Erythroblast (primary cell): ENCODE data around the gene PRSS53.

Experiments used
- DNase-seq, 2 experiments: peaks; one replicate each; lab custom pipeline; 2025; lab: John Stamatoyannopoulos, UW
- GATA1 ChIP-seq: IDR thresholded peaks from 2 replicates; pipeline ENCODE4 v1.6.1; 2011; ENCODE audit warnings: low read depth, mild to moderate bottlenecking, control low read depth, low read length, moderate library complexity
- POLR2A ChIP-seq: IDR thresholded peaks from 2 replicates; pipeline ENCODE4 v1.6.1; 2011; ENCODE audit warnings: mild to moderate bottlenecking, low read length

PRSS53 gene

DNA sequence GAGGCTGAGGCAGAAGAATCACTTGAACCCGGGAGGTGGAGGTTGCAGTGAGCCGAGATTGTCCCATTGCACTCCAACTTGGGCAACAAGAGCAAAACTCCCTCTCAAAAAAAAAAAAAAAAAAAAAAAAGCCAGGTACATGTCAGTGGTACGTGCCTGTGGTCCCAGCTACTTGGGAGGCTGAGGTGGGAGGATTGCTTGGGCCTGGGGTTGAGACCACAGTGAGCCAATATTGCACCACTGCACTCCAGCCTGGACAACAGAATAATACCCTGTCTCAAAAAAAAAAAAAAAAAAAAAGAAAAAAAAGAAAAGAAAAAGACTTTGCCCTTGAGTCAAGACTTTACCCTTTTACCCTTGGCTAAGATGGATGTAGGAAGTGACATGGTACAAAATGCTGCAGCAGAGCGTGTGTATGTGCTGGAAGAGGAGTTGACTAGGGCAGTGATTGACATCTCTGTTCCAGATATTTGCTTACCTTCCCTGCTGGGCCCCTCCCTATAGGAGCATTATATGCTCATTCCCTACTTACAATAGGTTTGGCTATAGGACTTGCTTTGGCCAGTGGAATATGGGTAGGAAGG is 44.8 kb downstream of the PRSS53 start:
- DNase-seq: no peak
- TF ChIP-seq GATA1: no peak
- no peak for TF ChIP-seq POLR2A

DNA sequence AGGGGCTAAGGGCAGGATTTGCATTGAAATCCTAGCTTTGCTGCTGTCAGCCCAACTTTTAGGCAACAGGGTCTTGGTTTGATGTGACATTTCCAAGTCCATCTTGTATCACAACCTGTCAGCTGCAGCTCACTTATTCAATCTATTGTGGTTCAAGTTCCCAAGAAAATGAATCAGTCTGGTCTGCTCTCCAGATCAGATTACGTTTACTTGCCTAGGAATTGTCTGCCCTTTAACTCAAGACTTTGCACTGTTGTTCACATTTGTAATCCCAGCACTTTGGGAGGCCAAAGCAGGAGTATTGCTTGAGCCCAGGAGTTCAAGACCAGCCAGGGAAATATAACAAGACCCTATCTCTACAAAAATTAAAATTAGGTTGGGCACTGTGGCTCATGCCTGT is 45.4 kb downstream of the PRSS53 start:
- DNase-seq: no peak
- no peak for TF ChIP-seq GATA1
- no peak for TF ChIP-seq POLR2A

DNA sequence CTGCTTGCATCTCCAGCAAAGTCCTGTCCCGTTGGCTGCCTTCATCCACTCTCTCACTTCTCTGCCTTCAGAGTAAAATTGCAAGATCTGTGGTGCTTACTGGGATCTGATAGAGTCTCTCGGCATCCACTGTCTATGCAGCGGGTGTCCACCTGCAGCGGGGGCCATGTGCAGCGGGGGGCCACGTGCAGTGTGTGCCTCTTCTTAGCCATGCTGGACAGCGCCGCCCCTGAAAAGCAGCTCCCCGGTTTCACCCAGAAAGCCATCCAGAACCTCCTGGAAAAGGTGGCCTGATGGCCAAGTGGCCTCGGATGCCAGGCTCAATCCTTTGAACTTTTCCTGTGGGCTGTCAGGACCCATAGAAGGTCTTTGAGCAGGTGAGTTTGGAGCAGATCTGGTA is 45.9 kb downstream of the PRSS53 start:
- no peak for DNase-seq
- TF ChIP-seq POLR2A (no peak), GATA1 (no peak)

DNA sequence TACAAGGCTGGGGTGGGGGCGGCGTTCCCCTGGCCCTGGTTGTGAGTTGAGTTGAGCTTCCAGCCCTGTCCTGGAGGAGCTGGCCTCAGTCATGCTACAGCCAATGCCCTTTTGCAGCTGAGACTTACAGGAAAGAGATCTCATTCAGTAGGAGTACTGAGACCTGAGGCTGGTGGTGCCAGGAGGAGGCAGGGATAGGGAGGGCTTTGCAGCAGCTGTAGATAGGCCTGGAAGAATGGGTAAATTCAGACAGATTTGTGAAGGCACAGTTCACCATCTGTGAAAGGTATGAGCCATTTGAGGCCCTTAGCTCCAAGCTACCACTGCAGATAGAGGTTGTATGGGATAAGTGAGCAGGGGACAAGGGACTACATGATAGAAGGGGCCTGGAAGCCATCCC is 49.8 kb downstream of the PRSS53 start:
- no peak for DNase-seq
- TF ChIP-seq GATA1 (no peak), POLR2A (no peak)

DNA sequence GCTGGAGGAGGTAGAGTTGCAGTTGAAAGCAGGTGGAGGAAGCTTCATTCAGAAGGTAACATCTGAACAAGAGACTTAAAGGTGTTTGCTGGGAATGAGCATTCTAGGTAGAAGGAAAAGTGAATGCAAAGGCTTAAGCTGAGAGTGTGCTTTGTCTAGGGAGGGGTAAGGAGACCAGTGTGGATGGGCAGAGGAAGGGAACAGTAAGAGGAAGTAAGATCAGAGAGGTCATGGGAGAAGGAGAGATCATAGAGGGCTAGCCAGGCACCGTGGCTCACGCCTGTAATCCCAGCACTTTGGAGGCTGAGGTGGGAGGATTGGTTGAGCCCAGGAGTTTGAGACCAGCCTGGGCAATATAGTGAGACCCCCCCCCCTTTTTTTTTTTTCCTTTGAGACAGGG is 52.1 kb downstream of the PRSS53 start:
- TF ChIP-seq GATA1 (no peak), POLR2A (no peak)
- DNase-seq: no peak

DNA sequence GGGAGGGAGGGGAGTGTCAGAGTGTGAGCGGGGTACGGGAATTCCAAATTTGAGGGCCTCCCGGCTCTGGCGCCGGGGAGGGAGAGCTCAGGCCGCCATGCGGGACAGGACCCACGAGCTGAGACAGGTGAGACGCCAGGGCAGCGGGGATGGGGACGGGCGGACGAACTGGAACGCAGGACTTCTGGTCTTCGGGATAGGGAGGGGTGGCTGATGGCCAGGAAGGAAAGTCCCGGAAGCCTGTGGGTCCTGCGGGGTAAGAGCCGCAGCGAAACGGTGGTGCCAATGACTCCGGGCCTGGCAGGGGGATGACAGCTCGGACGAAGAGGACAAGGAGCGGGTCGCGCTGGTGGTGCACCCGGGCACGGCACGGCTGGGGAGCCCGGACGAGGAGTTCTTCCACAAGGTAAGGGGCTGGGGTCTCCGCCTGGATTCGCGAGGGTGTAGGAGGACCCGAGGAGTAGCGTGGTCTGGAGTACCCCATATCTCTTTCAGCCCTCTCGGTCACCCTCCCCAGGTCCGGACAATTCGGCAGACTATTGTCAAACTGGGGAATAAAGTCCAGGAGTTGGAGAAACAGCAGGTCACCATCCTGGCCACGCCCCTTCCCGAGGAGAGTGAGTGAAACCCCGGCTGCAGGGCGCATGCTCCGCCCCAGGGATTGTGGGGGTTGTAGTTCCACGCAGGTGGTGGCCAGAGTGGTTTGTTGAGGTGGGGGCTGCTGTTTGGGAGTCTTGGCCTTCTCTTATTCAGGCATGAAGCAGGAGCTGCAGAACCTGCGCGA is 54.8 kb downstream of the PRSS53 start:
- TF ChIP-seq GATA1 (no peak), POLR2A (peak; percentile 56)
- peak; percentile 88 to 93 for DNase-seq
